ENCODE data around the gene INSYN1.
"Not testable (repeated sequence)": the region's sequence is repeated elsewhere in the genome, so short reads cannot be mapped to it uniquely, and the experiment has no call there.

The INSYN1 gene

GRCh38 chr15:73753250-73754130 lies at the start of gene INSYN1:
Gene INSYN1 (minus strand): TSS chr15:73753351. CDS start chr15:73751130, 2,221 bp downstream.
- DNase-seq, result peak; percentile 22

GRCh38 chr15:73802431-73803041 lies 49.4 kb upstream of the INSYN1 start:
- no peak for DNase-seq

- DNase-seq, result peak; percentile 79
These were observed 47.7 kb upstream of the INSYN1 start for GRCh38 chr15:73800662-73801345.

- peak; percentile 56 for DNase-seq
These were observed 46.3 kb upstream of the INSYN1 start for GRCh38 chr15:73799466-73799865.

- DNase-seq, result no peak
These were observed 44.4 kb upstream of the INSYN1 start for GRCh38 chr15:73797366-73798158.

- no peak for DNase-seq
These were observed 43.2 kb upstream of the INSYN1 start for GRCh38 chr15:73796331-73796831.

- DNase-seq, result peak; percentile 14
These were observed 41.4 kb upstream of the INSYN1 start for GRCh38 chr15:73794443-73795133.

GRCh38 chr15:73792899-73793541 lies 39.9 kb upstream of the INSYN1 start:
- DNase-seq, result not testable (repeated sequence)

- no peak for DNase-seq
These were observed 39.3 kb upstream of the INSYN1 start for GRCh38 chr15:73792415-73792814.

GRCh38 chr15:73789521-73790240 lies 36.5 kb upstream of the INSYN1 start:
- no peak for DNase-seq

- DNase-seq, result no peak
These were observed 34.5 kb upstream of the INSYN1 start for GRCh38 chr15:73787621-73788020.

- DNase-seq, result no peak
These were observed 33.4 kb upstream of the INSYN1 start for GRCh38 chr15:73786538-73786937.

GRCh38 chr15:73785256-73786014 lies 32.3 kb upstream of the INSYN1 start:
- not testable (repeated sequence) for DNase-seq

- no peak for DNase-seq
These were observed 31.1 kb upstream of the INSYN1 start for GRCh38 chr15:73784291-73784690.

- no peak for DNase-seq
These were observed 29.3 kb upstream of the INSYN1 start for GRCh38 chr15:73782344-73782959.

GRCh38 chr15:73781038-73781925 lies 28.1 kb upstream of the INSYN1 start:
- DNase-seq, result peak; percentile 31

- DNase-seq, result no peak
These were observed 26.8 kb upstream of the INSYN1 start for GRCh38 chr15:73779974-73780373.

GRCh38 chr15:73777741-73778140 lies 24.6 kb upstream of the INSYN1 start:
- no peak for DNase-seq

Data from EL (cell line).